Mesenteric fat pad (tissue), 1 donor: ENCODE data around the gene CLEC20A. TPM values are rescaled to one million over a fixed set of nuclear protein-coding genes. Genes with fewer than 3 reads are reported as not detected.

Experiments used
- DNase-seq: peaks from one replicate; pipeline ENCODE4 v3.0.0-alpha.2; 2020; ENCODE audit warnings: low spot score
- total RNA-seq: library from RNA; stranded (reverse); fragmentation: NEBNext Ultra II Directional; extraction: Animal tissue kit (Norgen Biotek cat#: 25700); gene quantifications from one replicate; pipeline ENCODE4 v1.2.1, GENCODE V29; 2021
- donor health status: DM: yes; HTN: yes; CAD: no.

Gene CLEC20A
- total RNA-seq, 1 donor from 2014 or later, result not detected

- no peak for DNase-seq
These were observed 4.3 kb upstream of the CLEC20A start for GRCh38 chr1:178500936-178501554.

GRCh38 chr1:178500091-178500770 is 3.5 kb upstream of the CLEC20A start:
- DNase-seq, result no peak

- DNase-seq, result no peak
These were observed 2.3 kb upstream of the CLEC20A start for GRCh38 chr1:178498896-178499675.

GRCh38 chr1:178497903-178498478 is 1.2 kb upstream of the CLEC20A start:
- DNase-seq, result no peak

GRCh38 chr1:178495741-178496409 is 889 bp downstream of the CLEC20A start:
- no peak for DNase-seq

GRCh38 chr1:178495158-178495557 is 1.6 kb downstream of the CLEC20A start:
- no peak for DNase-seq

- DNase-seq, result no peak
These were observed 2.2 kb downstream of the CLEC20A start for GRCh38 chr1:178494569-178494971.

- no peak for DNase-seq
These were observed 3.4 kb downstream of the CLEC20A start for GRCh38 chr1:178493301-178493741.

- DNase-seq, result no peak
These were observed 4.4 kb downstream of the CLEC20A start for GRCh38 chr1:178492341-178492740.

- DNase-seq, result no peak
These were observed 5.0 kb downstream of the CLEC20A start for GRCh38 chr1:178491721-178492120.

- no peak for DNase-seq
These were observed 5.8 kb downstream of the CLEC20A start for GRCh38 chr1:178490967-178491366.

- no peak for DNase-seq
These were observed 6.6 kb downstream of the CLEC20A start for GRCh38 chr1:178490136-178490535.

- no peak for DNase-seq
These were observed 7.4 kb downstream of the CLEC20A start for GRCh38 chr1:178489399-178489798.

GRCh38 chr1:178488393-178488792 is 8.4 kb downstream of the CLEC20A start:
- DNase-seq, result no peak

GRCh38 chr1:178487070-178487615 is 9.6 kb downstream of the CLEC20A start:
- DNase-seq, result no peak

- no peak for DNase-seq
These were observed 10.4 kb downstream of the CLEC20A start for GRCh38 chr1:178486100-178487069.

- DNase-seq, result no peak
These were observed 11.2 kb downstream of the CLEC20A start for GRCh38 chr1:178485541-178485981.

- DNase-seq, result no peak
These were observed 12.0 kb downstream of the CLEC20A start for GRCh38 chr1:178484698-178485225.

GRCh38 chr1:178483251-178483957 is 13.4 kb downstream of the CLEC20A start:
- no peak for DNase-seq
